NCI-H526 (cell line): Measurements from ENCODE around the gene LGI4.

Source experiments
- DNase-seq, 2 experiments: peaks; one replicate each; lab custom pipeline; 2025; lab: John Stamatoyannopoulos, UW

LGI4 gene

GRCh38 chr19:35123573-35123972, 11.3 kb downstream of the LGI4 start:
- DNase-seq = no peak

GRCh38 chr19:35122687-35123551, 11.9 kb downstream of the LGI4 start:
- no peak for DNase-seq

- no peak for DNase-seq
These were observed 14.0 kb downstream of the LGI4 start for GRCh38 chr19:35120898-35121297.

- DNase-seq = no peak
These were observed 14.4 kb downstream of the LGI4 start for GRCh38 chr19:35120492-35120891.

- DNase-seq = no peak
These were observed 15.2 kb downstream of the LGI4 start for GRCh38 chr19:35119578-35120155.

- no peak for DNase-seq
These were observed 15.8 kb downstream of the LGI4 start for GRCh38 chr19:35119091-35119490.

GRCh38 chr19:35118268-35119020, 16.4 kb downstream of the LGI4 start:
- DNase-seq = no peak

GRCh38 chr19:35117799-35118198, 17.1 kb downstream of the LGI4 start:
- DNase-seq = no peak

- no peak for DNase-seq
These were observed 17.7 kb downstream of the LGI4 start for GRCh38 chr19:35117116-35117515.

- peak; percentile 69 to 93 for DNase-seq
These were observed 18.6 kb downstream of the LGI4 start for GRCh38 chr19:35116072-35116801.

- DNase-seq = no peak
These were observed 19.5 kb downstream of the LGI4 start, which contains the start of gene FXYD3 for GRCh38 chr19:35115177-35115951. TSS of gene FXYD3 (plus strand) at chr19:35115823. CDS start at chr19:35119377, 3,554 bp downstream.

GRCh38 chr19:35114353-35115176, 20.3 kb downstream of the LGI4 start:
- peak; percentile 68 to 89 for DNase-seq

- DNase-seq = no peak
These were observed 21.7 kb downstream of the LGI4 start for GRCh38 chr19:35112995-35113688.

- DNase-seq = no peak
These were observed 23.9 kb downstream of the LGI4 start for GRCh38 chr19:35110974-35111373.

GRCh38 chr19:35109395-35110112, 25.3 kb downstream of the LGI4 start:
- DNase-seq = peak in 1 of 2 experiments; percentile 28

GRCh38 chr19:35108730-35109129, 26.1 kb downstream of the LGI4 start:
- DNase-seq = no peak

GRCh38 chr19:35107545-35107944, 27.3 kb downstream of the LGI4 start:
- DNase-seq = no peak

- no peak for DNase-seq
These were observed 27.8 kb downstream of the LGI4 start for GRCh38 chr19:35106898-35107541.

GRCh38 chr19:35106291-35106583, 28.6 kb downstream of the LGI4 start:
- no peak for DNase-seq
